GM19468 (cell line): ENCODE data around the gene EIF3A.

ENCODE experiments used
- ATAC-seq: cut with Tn5 transposase; IDR thresholded peaks from one replicate; pipeline ENCODE4 v1.9.1; 2021; ENCODE audit warnings: mild to moderate bottlenecking, moderate library complexity, moderate number of reproducible peaks; ENCODE audit not compliant: unreplicated experiment; ENCODE audit errors: extremely low read depth

Gene EIF3A

GRCh38 chr10:119022846-119023552 lies 57.6 kb downstream of the EIF3A start:
- ATAC-seq = no peak

GRCh38 chr10:119020627-119020946 lies 60.0 kb downstream of the EIF3A start:
- ATAC-seq = no peak

- no peak for ATAC-seq
Measured at GRCh38 chr10:119007211-119007574, 73.4 kb downstream of the EIF3A start.

- ATAC-seq = no peak
Measured at GRCh38 chr10:119006451-119007210, 74.0 kb downstream of the EIF3A start.

- no peak for ATAC-seq
Measured at GRCh38 chr10:119005362-119006043, 75.1 kb downstream of the EIF3A start.

GRCh38 chr10:119003572-119004289 lies 76.9 kb downstream of the EIF3A start:
- ATAC-seq = no peak

- no peak for ATAC-seq
Measured at GRCh38 chr10:119001717-119002500, 78.7 kb downstream of the EIF3A start.

GRCh38 chr10:118998183-118998582 lies 82.4 kb downstream of the EIF3A start:
- ATAC-seq = no peak

GRCh38 chr10:118997379-118997778 lies 83.2 kb downstream of the EIF3A start:
- ATAC-seq = no peak

GRCh38 chr10:118995739-118996138 lies 84.9 kb downstream of the EIF3A start:
- no peak for ATAC-seq

GRCh38 chr10:118994321-118994720 lies 86.3 kb downstream of the EIF3A start:
- no peak for ATAC-seq

- no peak for ATAC-seq
Measured at GRCh38 chr10:118993214-118993613, 87.4 kb downstream of the EIF3A start.

GRCh38 chr10:118992496-118992895 lies 88.1 kb downstream of the EIF3A start:
- ATAC-seq = no peak

- ATAC-seq = no peak
Measured at GRCh38 chr10:118990326-118990725, 90.3 kb downstream of the EIF3A start.

GRCh38 chr10:118986815-118987790 lies 93.5 kb downstream of the EIF3A start:
- peak; percentile 85 for ATAC-seq

GRCh38 chr10:118985576-118985975 lies 95.0 kb downstream of the EIF3A start:
- ATAC-seq = no peak
